Measurements from ENCODE around the gene TRAPPC2. TPM values are rescaled to one million over a fixed set of nuclear protein-coding genes. Genes with fewer than 3 reads are reported as not detected.

The TRAPPC2 gene
- total and polyA plus RNA-seq, 2 of the 13 experiments (the other 11 are each of a cell fraction or from before 2014, with no cell fraction given) = 4.4 to 8.1 TPM

DNA sequence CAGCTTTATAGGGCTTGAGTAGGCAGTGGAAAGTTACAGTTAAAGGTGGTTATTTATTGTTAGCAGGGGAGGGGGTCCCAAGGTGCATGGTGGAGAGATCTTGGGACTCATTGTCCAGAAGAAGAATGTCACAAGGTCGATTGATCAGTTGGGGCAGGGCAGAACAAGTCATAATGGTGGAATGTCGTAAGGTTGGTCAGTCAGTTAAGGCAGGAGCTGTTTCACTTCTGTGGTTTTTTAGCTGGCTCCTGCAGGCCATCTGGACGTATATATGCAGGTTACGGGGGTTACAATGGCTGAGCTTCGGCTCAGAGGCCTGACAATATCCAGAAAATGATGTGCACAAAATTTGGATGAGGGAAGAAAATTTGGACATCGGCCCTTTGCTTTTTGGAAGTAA is 7.3 kb upstream of the TRAPPC2 start:
- DNase-seq (ENCODE audit: low spot score) (no peak), ATAC-seq (no peak), FAIRE-seq (no peak)
- POLR2A ChIA-PET = no interaction called here
- no TSS peak for BruUV-seq (replicated peaks)
- H3K27ac ChIP-seq (ENCODE audit: extremely low read length, insufficient read depth, low read length) = no peak overlapping the region
- CTCF ChIA-PET (ENCODE audit: low intra/inter-chr PET ratio, low total read pairs) = no interaction called here
- no peaks in the 10 kb centered on the region for H3K79me2 ChIP-seq (ENCODE audit: insufficient read depth, low read length)
- H4K20me1 ChIP-seq (ENCODE audit: insufficient read depth, low read length) = no peaks in the 10 kb centered on the region
- no peaks in the 10 kb centered on the region for H3K27me3 ChIP-seq (ENCODE audit: control insufficient read depth in 1 of 2, insufficient read depth in 2 of 2, low read length in 2 of 2)
- H2AFZ ChIP-seq (ENCODE audit: low read length) = no peak overlapping the region
- intact Hi-C loops (cut with micrococcal nuclease; ENCODE audit: unreplicated experiment) = no loop called here
- no peak overlapping the region for H3K9ac ChIP-seq (ENCODE audit: insufficient read depth, low read depth, low read length)
- TF ChIP-seq IRF1 (CRISPR knock-in tag; IDR thresholded peaks at IDR 0.05; ENCODE audit: low read depth) (no peak), PPARG (CRISPR knock-in tag; conservative IDR thresholded peaks at IDR 0.05) (no peak), RARG (CRISPR knock-in tag; IDR thresholded peaks at IDR 0.05; ENCODE audit: low read depth) (no peak), ZNF674 (CRISPR knock-in tag; IDR thresholded peaks at IDR 0.05; ENCODE audit: low read depth) (no peak), NR2C2 (CRISPR knock-in tag; IDR thresholded peaks at IDR 0.05; ENCODE audit: borderline replicate concordance) (no peak), ZNF224 (CRISPR knock-in tag; IDR thresholded peaks at IDR 0.05) (no peak), ZNF569 (CRISPR knock-in tag; IDR thresholded peaks at IDR 0.05; ENCODE audit: borderline replicate concordance) (no peak), NCOA5 (CRISPR knock-in tag; IDR thresholded peaks at IDR 0.05) (no peak), ZNF326 (CRISPR knock-in tag; IDR thresholded peaks at IDR 0.05; ENCODE audit: borderline replicate concordance) (no peak), MXI1 (IDR thresholded peaks at IDR 0.05; ENCODE audit: borderline replicate concordance, low read depth, low read length) (no peak), ZSCAN21 (CRISPR knock-in tag; IDR thresholded peaks at IDR 0.05; ENCODE audit: borderline replicate concordance) (no peak), ZNF513 (CRISPR knock-in tag; conservative IDR thresholded peaks at IDR 0.05) (no peak), KDM6A (CRISPR knock-in tag; IDR thresholded peaks at IDR 0.05; ENCODE audit: low read depth) (no peak), CBFB (CRISPR knock-in tag; IDR thresholded peaks at IDR 0.05) (no peak), ZNF446 (CRISPR knock-in tag; IDR thresholded peaks at IDR 0.05) (no peak)
- TF ChIP-seq, protein P1, sequence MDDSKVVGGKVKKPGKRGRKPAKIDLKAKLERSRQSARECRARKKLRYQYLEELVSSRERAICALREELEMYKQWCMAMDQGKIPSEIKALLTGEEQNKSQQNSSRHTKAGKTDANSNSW (CRISPR knock-in tag; IDR thresholded peaks at IDR 0.05; ENCODE audit: borderline replicate concordance) = no peak
- H3K4me3 ChIP-seq (replicated peaks in 1 of 3; ENCODE audit: insufficient read depth in 1 of 3, low read depth in 2 of 3, low read length in 3 of 3) = no peak overlapping the region
- peaks cover 9% of the 10 kb centered on the region; the same call in 1 of the 2 replicates for H3K4me1 ChIP-seq (ENCODE audit: insufficient read depth, low read length)
- H3K4me2 ChIP-seq (ENCODE audit: low read depth, low read length) = no peak overlapping the region
- H3K36me3 ChIP-seq (replicated peaks in 1 of 2; ENCODE audit: control insufficient read depth in 1 of 2, insufficient read depth in 2 of 2, low read length in 2 of 2) = peaks cover 0 to 7% of the 10 kb centered on the region in 2 experiments; a peak in 1 of 5 replicates
- no peaks in the 10 kb centered on the region for H3K9me3 ChIP-seq (ENCODE audit: low read length)
- in situ Hi-C loops (cut with HindIII; ENCODE audit: extremely low pct_ligation_motif_present, low pct_unique_long_range_greater_than_20kb) = no loop called here
- 77% methylated on average over 4 of the region's 6 CpGs for WGBS (ENCODE audit: low lambda C conversion rate)
